HG02798 (cell line): ENCODE data around the gene KCNQ1.
A peak's percentile ranks its signal among the peaks of the same experiment; 100 is the strongest.

Source experiments
- ATAC-seq: cut with Tn5 transposase; IDR thresholded peaks from one replicate; pipeline ENCODE4 v1.9.1; 2021; ENCODE audit warnings: mild to moderate bottlenecking; ENCODE audit not compliant: unreplicated experiment, poor library complexity

The KCNQ1 gene

DNA sequence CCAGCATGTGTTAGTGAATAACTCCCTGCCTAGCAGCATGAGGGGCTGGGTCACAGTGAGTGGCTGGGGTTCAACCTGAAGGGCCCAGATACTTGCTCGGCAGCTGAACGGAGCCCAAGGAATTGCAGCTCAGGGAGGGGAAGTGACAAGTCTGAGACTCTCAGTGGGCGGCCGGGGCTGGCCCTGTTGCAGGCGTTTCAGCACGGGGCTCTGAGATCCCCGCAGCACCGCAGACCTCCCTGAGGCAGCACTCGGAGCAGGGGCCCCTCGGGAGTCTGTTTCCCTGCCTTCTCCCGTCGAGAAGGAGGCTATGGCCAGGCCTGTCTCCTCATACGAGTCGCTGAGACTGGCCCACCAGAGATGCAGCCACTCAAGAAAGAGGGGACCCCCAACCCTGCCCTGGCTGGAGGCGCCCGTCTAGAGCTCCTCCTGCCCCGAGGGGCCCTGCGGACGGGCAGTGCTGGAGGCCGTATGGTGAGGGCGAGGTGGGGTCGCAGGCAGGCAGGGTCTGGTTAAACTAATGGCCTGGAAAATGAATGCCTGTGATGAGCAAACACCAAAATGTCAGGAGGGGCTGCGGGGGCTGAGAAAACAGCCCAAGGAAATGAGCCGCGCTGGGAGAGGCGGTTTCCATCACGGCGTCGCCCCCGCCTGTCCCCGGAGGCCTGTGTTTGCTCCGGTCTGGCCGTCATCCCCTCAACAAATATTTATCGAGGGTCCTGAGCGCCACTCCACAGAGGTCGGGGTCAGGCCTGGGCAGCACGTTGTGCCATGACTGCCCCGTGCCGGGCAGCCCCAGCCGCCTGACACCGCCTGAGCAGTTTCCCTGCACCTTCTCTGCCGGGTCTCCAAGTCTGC lies 35.0 kb upstream of the KCNQ1 start:
- no peak for ATAC-seq

- ATAC-seq = no peak
These were observed 34.2 kb upstream of the KCNQ1 start for GRCh38 chr11:2410616-2411015.

- no peak for ATAC-seq
These were observed 33.1 kb upstream of the KCNQ1 start for GRCh38 chr11:2411446-2412305.

DNA sequence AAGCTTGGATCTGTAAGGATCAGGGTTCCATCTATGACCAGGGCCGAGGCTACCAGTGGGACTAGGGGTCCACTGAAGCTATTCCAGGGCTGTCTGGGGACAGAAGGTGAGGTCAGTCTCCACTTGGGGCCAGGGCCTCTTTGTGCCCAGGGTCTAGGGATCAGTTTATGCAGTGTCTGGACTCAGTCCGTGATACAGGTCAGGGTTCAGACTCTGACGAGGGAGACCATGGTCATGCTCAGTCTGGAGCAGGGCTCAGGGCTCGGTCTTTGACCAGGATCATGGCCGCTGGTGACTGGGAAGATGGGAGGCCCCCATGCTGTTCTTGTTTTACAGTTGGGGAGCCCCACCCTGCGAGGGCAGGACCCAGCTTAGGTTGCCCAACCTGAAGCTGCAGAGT lies 32.5 kb upstream of the KCNQ1 start:
- ATAC-seq = no peak

GRCh38 chr11:2413742-2414579 lies 30.8 kb upstream of the KCNQ1 start:
- ATAC-seq = no peak

- ATAC-seq = no peak
These were observed 30.2 kb upstream of the KCNQ1 start for GRCh38 chr11:2414616-2415015.

DNA sequence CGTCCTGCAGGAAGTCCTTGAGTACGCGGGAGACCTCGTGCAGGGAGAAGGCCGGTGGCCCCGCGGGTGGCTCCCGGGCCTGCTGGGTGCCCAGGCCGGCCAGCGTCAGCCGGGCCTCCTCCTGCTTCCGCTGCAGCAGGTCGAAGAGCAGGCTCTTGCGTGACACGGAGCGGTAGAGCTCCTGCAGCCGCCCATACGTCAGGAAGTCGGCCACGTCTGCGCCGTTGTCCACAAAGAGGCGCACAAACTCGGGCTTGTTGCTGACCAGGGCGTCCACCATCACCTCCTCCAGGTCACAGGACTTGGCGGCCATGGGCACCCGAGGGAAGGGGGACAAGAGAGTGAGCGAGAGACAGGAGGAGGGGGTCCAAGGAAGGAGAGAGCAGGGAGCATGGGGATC lies 29.6 kb upstream of the KCNQ1 start:
- ATAC-seq = no peak

DNA sequence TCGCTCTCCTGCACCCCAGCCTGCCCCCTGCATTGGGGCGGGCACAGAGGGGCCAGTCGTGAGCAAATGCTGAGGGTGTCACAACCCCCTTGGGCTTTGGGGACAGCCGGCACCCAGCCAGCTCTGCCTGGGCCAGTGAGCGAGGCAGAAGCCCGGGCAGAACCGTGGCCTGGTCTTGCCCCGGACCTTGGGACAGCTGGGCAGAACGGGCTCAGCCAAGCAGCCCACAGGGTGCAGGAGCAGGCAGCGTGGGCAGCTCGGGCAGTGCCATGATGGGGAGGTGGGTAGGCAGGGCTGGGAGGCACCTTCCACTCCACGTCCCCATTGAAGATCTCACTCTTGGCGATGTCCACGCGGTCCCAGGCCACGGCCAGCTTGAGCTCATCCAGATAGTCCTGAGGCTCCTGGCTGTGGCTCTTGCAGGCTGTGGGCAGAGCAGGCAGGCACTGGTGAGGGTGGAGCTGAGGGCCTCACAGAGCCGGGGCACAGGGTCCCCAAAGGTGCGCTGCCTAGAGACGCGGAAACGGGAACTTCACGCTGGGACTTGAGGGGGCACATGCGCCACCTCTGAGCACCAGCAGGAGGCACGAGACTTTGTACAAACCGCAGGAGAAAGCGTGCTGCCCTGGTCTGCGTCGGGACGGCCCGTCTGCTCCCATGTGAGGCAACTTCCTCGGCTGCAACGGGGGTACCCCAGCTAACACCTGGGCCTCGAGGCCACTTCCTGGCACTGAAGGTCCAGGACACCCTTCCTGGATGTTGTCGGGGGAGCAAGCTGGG lies 29.0 kb upstream of the KCNQ1 start:
- ATAC-seq = no peak

GRCh38 chr11:2416765-2417164 lies 28.0 kb upstream of the KCNQ1 start:
- ATAC-seq = no peak

DNA sequence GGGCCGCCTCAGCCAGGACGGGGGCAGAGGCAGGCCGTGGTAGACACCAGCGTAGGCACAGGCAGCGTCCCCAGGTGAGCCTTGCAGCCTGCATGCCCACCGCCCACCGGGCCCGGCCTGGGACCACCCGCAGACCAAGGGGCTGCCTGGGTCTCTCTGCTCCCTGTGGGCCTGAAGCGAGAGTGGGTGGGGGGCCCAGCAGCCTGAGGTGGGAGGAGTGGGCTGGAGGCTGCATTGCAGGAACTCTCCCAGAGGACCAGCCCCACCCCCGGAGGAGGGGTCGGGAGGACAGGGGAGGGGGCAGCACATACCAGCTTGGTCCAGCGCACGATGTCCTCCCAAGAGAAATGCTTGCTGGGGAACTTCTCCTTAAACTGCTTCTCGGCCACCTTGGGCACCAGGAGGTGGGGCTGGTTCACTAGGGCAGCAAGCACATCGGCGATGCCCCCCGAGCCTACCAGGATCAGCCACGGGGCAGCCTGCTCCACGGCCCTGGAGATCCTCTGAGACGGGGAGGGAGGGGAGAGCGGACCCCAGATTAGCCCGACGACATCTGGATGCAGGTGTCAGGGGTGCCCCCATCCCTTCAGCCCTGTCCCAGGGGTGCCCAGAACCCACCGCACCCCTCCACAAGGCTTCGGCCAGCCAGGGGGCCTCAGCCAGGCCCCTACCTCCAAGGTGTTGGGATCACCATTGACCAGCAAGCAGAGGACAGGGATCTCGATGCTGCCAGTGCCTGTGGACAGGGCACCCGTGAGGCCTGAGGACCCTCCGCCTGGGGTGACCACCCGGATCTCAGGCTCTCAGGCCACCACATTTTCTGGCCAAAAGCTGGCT lies 26.7 kb upstream of the KCNQ1 start:
- no peak for ATAC-seq

GRCh38 chr11:2418693-2419360 lies 26.0 kb upstream of the KCNQ1 start:
- no peak for ATAC-seq

DNA sequence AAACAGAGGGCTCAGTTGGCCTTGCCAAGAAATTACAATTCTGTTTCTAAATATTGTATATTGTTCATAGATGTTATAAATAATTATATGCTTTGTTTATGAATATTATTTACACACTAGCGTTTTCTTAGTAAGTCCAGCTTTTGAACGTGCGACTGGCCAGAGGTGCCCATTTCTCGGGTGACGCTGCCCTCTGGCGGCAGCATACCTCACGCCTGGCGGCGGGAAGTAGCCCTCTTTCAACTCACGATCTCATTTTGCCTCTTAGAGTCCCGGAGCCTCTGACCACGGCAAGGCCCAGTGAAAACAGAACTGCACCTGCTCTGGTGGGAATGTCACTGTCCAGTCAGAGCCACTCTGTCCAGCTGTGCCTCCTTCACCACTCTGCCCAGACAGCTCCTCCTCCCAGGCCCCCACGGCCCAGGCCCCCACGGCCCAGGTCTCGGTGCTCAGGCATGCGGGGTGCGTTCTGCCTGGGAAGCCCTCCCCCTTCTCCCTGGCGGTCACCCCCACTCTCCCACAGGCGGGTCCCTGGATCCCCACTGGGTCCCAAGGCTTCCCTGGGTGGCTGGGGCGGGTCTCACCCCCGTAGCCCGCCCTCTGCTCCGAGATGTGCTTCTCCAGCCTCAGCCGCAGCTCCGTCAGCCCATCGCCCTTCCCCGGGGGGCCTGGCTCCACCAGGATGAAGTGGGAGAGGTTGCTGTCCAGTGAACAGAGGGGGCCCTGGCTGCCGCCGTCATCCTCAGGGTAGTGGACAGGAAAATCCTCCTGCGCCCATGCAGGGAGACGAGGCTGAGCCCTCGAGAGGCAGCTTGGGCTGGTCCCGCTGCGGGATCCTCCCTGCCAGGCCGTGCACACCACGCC lies 24.9 kb upstream of the KCNQ1 start:
- no peak for ATAC-seq

GRCh38 chr11:2420502-2421225 lies 24.1 kb upstream of the KCNQ1 start:
- peak; percentile 69 for ATAC-seq

DNA sequence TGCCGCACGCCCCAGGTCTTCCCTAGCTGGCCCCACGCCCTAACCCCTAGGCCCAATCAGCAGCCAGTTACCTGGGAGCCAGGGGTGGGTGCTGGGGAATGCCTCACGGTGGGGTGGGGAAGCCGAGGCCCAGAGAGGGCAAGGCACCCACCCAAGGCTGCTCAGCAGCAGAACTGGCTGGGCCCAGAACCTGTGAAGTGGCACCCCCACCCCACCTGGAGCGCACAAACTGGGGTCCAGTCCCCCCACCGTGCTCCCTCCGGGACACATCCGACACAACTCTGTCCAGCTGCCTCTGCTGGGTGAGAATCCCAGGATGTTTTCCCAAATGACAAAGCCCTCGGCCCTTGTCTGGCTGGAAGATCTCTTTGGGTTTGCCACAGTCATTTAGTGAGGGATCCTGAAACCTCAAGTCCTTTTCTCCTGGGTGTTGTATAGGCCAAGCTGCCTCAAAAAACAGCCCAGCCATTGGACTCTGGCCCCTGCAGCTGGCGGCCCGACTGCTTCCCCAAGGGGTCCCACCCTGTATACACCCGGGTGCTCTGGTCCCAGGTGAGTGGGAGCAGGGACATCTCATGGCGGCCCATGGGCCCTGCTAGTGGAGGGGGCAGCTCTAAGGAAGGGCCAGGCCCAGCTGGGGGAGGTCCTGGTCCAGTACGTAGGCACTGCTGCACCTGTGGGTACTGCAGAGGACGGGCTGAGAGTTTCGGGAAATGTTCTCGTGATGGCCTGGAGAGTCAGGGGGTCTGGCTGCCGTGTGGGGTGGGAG lies 23.4 kb upstream of the KCNQ1 start:
- no peak for ATAC-seq

- no peak for ATAC-seq
These were observed 22.8 kb upstream of the KCNQ1 start for GRCh38 chr11:2421996-2422395.

DNA sequence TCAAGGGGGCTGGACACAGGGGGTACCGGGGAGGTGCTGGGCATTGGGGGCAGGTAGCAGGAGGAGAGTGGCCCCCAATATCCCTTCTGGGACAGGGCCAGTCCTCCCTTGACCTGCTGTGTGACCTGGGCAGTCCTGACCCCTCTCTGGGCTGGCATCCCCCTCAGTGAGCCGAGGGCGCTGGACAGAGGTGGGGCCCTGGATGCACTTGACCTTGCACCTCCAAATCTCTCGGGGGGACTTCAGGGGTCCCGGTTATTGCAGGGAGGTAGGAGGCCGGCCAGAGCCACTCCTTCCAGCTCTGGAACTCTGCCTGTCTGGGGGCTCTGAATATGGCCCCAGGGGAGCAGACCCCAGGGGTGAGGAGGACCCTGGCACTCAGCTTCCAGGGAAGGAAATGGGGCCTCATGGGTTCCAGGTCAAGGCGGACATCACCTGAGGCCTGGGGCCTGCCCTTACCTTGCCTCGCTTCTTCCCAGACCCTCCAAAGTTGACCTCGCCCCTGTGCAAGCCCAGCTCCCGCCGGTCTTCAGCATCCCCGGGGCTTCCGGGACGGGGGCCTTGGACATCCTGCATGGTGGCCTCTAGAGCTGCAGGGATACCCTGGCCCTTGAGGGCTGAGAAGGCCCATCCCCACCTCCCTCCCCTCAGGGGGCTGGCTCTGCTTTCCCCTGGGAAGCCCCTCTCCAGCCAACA lies 22.2 kb upstream of the KCNQ1 start:
- ATAC-seq = no peak
